WTC11 (cell line): ENCODE data around the gene ABCA5. TPM values are rescaled to one million over a fixed set of nuclear protein-coding genes. Genes with fewer than 3 reads are reported as not detected.

Source experiments
- ATAC-seq: fragments of 200-7000 bp; cut with Tn5 transposase; 2 replicates; pipeline ENCODE4 v1.10.0; 2021; ENCODE audit warnings: mild to moderate bottlenecking, moderate library complexity
- CTCF ChIA-PET: fragments of 300-600 bp; sonication (Branson Sonifier 250); formaldehyde crosslinking; loops from one replicate; lab custom pipeline; 2021; ENCODE audit warnings: antibody characterized with exemption; lab: Charles Lee
- POLR2A ChIA-PET: fragments of 350-600 bp; sonication (Branson Sonifier 250); formaldehyde crosslinking; loops from one replicate; lab custom pipeline; 2021; ENCODE audit warnings: antibody characterized with exemption; lab: Charles Lee
- DNase-seq: peaks from one replicate; pipeline ENCODE4 v3.0.0; 2021; ENCODE audit warnings: low spot score
- H3K27ac Mint-ChIP-seq: 2 replicates; pipeline ENCODE4 v1.8.0; 2021; ENCODE audit warnings: mixed read lengths
- H3K27me3 Mint-ChIP-seq: 2 replicates; pipeline ENCODE4 v1.8.0; 2021; ENCODE audit warnings: low read depth, mild to moderate bottlenecking, moderate library complexity, mixed read lengths
- H3K36me3 Mint-ChIP-seq: 2 replicates; pipeline ENCODE4 v1.8.0; 2021; ENCODE audit warnings: mixed read lengths
- H3K4me1 Mint-ChIP-seq: 2 replicates; pipeline ENCODE4 v1.8.0; 2022; ENCODE audit warnings: mixed read lengths
- H3K4me3 Mint-ChIP-seq: 2 replicates; pipeline ENCODE4 v1.8.0; 2021; ENCODE audit warnings: mild to moderate bottlenecking, moderate library complexity, mixed read lengths
- H3K9me3 Mint-ChIP-seq: 2 replicates; pipeline ENCODE4 v1.8.0; 2021; ENCODE audit warnings: mixed read lengths
- ATF1 ChIP-seq: sonication (generic); formaldehyde crosslinking; IDR thresholded peaks from 2 replicates; pipeline ENCODE4 v1.8.1; 2023; ENCODE audit warnings: mild to moderate bottlenecking, moderate library complexity, missing genetic modification reagents
- CBFB ChIP-seq: sonication (generic); formaldehyde crosslinking; IDR thresholded peaks from 2 replicates; pipeline ENCODE4 v1.8.1; 2022; ENCODE audit warnings: mild to moderate bottlenecking, low read depth, missing genetic modification reagents
- FOXP1 ChIP-seq: sonication (generic); formaldehyde crosslinking; IDR thresholded peaks from 2 replicates; pipeline ENCODE4 v1.8.0; 2022; ENCODE audit warnings: missing genetic modification reagents, mild to moderate bottlenecking, moderate library complexity, borderline replicate concordance
- JUN ChIP-seq: sonication (generic); formaldehyde crosslinking; IDR thresholded peaks from 2 replicates; pipeline ENCODE4 v1.8.0; 2023; ENCODE audit warnings: mild to moderate bottlenecking, missing genetic modification reagents
- NFE2L1 ChIP-seq: sonication (generic); formaldehyde crosslinking; IDR thresholded peaks from 2 replicates; pipeline ENCODE4 v1.8.1; 2023; ENCODE audit warnings: missing genetic modification reagents
- NR2C2 ChIP-seq: sonication (generic); formaldehyde crosslinking; IDR thresholded peaks from 2 replicates; pipeline ENCODE4 v1.8.0; 2022; ENCODE audit warnings: mild to moderate bottlenecking, missing genetic modification reagents
- PRRX2 ChIP-seq: fragments of 250-450 bp; sonication (Bioruptor Pico); IDR thresholded peaks from 2 replicates; pipeline ENCODE4 v1.8.0; 2021; ENCODE audit warnings: mild to moderate bottlenecking
- RORB ChIP-seq: fragments of 250-450 bp; sonication (Bioruptor Pico); IDR thresholded peaks from 2 replicates; pipeline ENCODE4 v1.9.0; 2021; ENCODE audit warnings: mild to moderate bottlenecking
- SOX15 ChIP-seq: fragments of 250-450 bp; sonication (Bioruptor Pico); IDR thresholded peaks from 2 replicates; pipeline ENCODE4 v1.9.0; 2021; ENCODE audit warnings: mild to moderate bottlenecking
- TCF7 ChIP-seq: sonication (generic); formaldehyde crosslinking; IDR thresholded peaks from 2 replicates; pipeline ENCODE4 v1.8.0; 2022; ENCODE audit warnings: mild to moderate bottlenecking, low read depth, missing genetic modification reagents, moderate library complexity
- ZBTB21 ChIP-seq: sonication (generic); formaldehyde crosslinking; IDR thresholded peaks from 2 replicates; pipeline ENCODE4 v1.8.1; 2023; ENCODE audit warnings: mild to moderate bottlenecking, missing genetic modification reagents, borderline replicate concordance
- ZNF232 ChIP-seq: sonication (generic); formaldehyde crosslinking; IDR thresholded peaks from 2 replicates; pipeline ENCODE4 v1.8.0; 2022; ENCODE audit warnings: mild to moderate bottlenecking, missing genetic modification reagents
- ZNF423 ChIP-seq: fragments of 250-450 bp; sonication (Bioruptor Pico); IDR thresholded peaks from 2 replicates; pipeline ENCODE4 v2.1.2; 2022; ENCODE audit warnings: mild to moderate bottlenecking, moderate library complexity
- total RNA-seq: library from RNA; stranded (reverse); gene quantifications from 3 replicates; pipeline ENCODE4 v1.2.3, GENCODE V29; 2021
- TF ChIP-seq, protein P1 (sequence below): fragments of 200-600 bp; IDR thresholded peaks from 2 replicates; pipeline ENCODE4 v1.8.0; 2022; ENCODE audit warnings: antibody characterized with exemption
- TF ChIP-seq, protein P2 (sequence below): sonication (generic); formaldehyde crosslinking; IDR thresholded peaks from 2 replicates; pipeline ENCODE4 v1.8.0; 2023; ENCODE audit warnings: missing genetic modification reagents
- TF ChIP-seq, protein P3 (sequence below): sonication (generic); formaldehyde crosslinking; IDR thresholded peaks from 2 replicates; pipeline ENCODE4 v1.8.1; 2023; ENCODE audit warnings: mild to moderate bottlenecking, missing genetic modification reagents, borderline replicate concordance
- TF ChIP-seq, protein P4 (sequence below): sonication (generic); formaldehyde crosslinking; IDR thresholded peaks from 2 replicates; pipeline ENCODE4 v1.8.1; 2022; ENCODE audit warnings: low read depth, mild to moderate bottlenecking, moderate library complexity, missing genetic modification reagents, borderline replicate concordance
- TF ChIP-seq, protein P5 (sequence below): sonication (generic); formaldehyde crosslinking; IDR thresholded peaks from 2 replicates; pipeline ENCODE4 v1.8.0; 2023; ENCODE audit warnings: mild to moderate bottlenecking, missing genetic modification reagents

ABCA5 gene
- total RNA-seq, 1 experiment from 2014 or later: 1.8 TPM

DNA sequence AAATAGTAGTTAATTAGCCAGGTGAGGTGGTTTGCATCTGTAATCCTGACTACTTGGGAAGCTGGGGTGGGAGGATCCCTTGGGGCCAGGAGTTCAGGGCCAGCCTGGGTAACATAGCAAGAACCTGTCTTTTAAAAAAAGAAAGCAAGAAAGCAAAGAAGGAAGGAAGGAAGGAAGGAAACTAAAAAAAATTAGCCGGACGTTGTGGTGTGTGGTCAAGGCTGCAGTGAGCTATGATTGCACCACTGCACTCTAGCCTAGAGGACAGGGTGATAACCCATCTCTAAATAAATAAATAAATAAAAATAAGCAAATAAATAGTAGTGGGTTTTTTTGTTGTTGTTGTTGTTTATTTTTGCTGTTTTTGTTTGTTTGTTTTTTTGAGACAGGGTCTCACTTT is 48.3 kb upstream of the ABCA5 start (continued):
- TF ChIP-seq, protein P1, sequence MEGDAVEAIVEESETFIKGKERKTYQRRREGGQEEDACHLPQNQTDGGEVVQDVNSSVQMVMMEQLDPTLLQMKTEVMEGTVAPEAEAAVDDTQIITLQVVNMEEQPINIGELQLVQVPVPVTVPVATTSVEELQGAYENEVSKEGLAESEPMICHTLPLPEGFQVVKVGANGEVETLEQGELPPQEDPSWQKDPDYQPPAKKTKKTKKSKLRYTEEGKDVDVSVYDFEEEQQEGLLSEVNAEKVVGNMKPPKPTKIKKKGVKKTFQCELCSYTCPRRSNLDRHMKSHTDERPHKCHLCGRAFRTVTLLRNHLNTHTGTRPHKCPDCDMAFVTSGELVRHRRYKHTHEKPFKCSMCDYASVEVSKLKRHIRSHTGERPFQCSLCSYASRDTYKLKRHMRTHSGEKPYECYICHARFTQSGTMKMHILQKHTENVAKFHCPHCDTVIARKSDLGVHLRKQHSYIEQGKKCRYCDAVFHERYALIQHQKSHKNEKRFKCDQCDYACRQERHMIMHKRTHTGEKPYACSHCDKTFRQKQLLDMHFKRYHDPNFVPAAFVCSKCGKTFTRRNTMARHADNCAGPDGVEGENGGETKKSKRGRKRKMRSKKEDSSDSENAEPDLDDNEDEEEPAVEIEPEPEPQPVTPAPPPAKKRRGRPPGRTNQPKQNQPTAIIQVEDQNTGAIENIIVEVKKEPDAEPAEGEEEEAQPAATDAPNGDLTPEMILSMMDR: no peak
- TF ChIP-seq ZNF423 (CRISPR knock-in tag): no peak
- TF ChIP-seq, protein P2, sequence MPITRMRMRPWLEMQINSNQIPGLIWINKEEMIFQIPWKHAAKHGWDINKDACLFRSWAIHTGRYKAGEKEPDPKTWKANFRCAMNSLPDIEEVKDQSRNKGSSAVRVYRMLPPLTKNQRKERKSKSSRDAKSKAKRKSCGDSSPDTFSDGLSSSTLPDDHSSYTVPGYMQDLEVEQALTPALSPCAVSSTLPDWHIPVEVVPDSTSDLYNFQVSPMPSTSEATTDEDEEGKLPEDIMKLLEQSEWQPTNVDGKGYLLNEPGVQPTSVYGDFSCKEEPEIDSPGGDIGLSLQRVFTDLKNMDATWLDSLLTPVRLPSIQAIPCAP (CRISPR knock-in tag): no peak

DNA sequence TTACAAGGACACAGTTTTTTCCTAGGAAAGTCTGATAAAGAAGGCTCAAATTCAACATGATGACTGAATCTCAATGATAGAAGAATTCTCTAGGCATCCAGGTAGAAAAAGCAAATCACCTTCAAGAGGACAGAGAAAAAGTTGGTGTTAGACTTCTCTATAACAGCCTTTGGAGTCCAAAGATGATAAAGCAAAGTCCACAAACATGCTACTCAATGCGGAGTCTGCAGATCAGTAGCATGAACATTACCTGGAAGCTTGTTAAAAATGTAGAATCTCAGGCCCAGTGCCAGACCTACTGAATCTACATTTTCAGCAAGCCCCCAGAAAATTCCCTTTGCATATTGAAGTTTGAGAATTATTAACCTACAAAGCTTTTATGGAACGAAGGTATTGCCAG is 46.1 kb upstream of the ABCA5 start:
- POLR2A ChIA-PET: no interaction called here
- TF ChIP-seq ZNF232 (CRISPR knock-in tag): no peak
- no peak for TF ChIP-seq ZNF423 (CRISPR knock-in tag)
- TF ChIP-seq, protein P3, sequence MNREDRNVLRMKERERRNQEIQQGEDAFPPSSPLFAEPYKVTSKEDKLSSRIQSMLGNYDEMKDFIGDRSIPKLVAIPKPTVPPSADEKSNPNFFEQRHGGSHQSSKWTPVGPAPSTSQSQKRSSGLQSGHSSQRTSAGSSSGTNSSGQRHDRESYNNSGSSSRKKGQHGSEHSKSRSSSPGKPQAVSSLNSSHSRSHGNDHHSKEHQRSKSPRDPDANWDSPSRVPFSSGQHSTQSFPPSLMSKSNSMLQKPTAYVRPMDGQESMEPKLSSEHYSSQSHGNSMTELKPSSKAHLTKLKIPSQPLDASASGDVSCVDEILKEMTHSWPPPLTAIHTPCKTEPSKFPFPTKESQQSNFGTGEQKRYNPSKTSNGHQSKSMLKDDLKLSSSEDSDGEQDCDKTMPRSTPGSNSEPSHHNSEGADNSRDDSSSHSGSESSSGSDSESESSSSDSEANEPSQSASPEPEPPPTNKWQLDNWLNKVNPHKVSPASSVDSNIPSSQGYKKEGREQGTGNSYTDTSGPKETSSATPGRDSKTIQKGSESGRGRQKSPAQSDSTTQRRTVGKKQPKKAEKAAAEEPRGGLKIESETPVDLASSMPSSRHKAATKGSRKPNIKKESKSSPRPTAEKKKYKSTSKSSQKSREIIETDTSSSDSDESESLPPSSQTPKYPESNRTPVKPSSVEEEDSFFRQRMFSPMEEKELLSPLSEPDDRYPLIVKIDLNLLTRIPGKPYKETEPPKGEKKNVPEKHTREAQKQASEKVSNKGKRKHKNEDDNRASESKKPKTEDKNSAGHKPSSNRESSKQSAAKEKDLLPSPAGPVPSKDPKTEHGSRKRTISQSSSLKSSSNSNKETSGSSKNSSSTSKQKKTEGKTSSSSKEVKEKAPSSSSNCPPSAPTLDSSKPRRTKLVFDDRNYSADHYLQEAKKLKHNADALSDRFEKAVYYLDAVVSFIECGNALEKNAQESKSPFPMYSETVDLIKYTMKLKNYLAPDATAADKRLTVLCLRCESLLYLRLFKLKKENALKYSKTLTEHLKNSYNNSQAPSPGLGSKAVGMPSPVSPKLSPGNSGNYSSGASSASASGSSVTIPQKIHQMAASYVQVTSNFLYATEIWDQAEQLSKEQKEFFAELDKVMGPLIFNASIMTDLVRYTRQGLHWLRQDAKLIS (CRISPR knock-in tag): no peak
- no peak for TF ChIP-seq FOXP1 (CRISPR knock-in tag)
- CTCF ChIA-PET: interaction anchor here (0.5 kb wide), 1 partner anchor 49 kb away, joined by 3 read pairs; no protein-coding TSS in a partner anchor
- DNase-seq (no peak), ATAC-seq (no peak)
- Mint-ChIP-seq H3K4me3 (no peak overlapping the region), H3K4me1 (peaks cover 20% of the 10 kb centered on the region), H3K36me3 (no peaks in the 10 kb centered on the region), H3K27ac (no peak overlapping the region), H3K9me3 (no peaks in the 10 kb centered on the region; the same call in 1 of the 2 replicates), H3K27me3 (no peaks in the 10 kb centered on the region)

DNA sequence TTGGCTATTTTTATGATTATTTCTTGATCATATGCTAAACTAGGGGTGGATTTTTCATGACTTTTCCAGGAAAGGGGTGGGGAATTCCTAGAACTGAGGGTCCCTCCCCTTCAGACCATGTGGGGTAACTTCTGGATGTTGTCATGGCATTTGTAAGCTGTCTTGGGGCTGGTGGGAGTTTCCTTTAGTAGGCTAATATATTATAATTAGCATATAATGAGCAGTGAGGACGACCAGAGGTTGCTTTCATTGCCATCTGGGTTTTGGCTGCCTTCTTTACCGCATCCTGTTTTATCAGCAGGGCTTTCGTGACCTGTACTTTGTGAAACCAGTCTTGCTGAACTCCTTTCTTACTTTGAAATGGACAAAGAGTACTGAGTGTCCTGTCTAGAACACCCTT is 40.4 kb upstream of the ABCA5 start:
- ATAC-seq (no peak), DNase-seq (no peak)
- Mint-ChIP-seq H3K9me3 (no peaks in the 10 kb centered on the region), H3K4me1 (peaks cover 20% of the 10 kb centered on the region), H3K27me3 (no peaks in the 10 kb centered on the region), H3K4me3 (no peak overlapping the region), H3K27ac (no peak overlapping the region), H3K36me3 (no peaks in the 10 kb centered on the region)
- ChIA-PET CTCF (interaction anchor here (0.8 to 1.7 kb wide), 3 partner anchors 9 to 28 kb away, joined by 3 to 6 read pairs (median 3); no protein-coding TSS in a partner anchor), POLR2A (no interaction called here)
- no peak for TF ChIP-seq RORB
- TF ChIP-seq JUN (CRISPR knock-in tag): no peak
- no peak for TF ChIP-seq ZNF423 (CRISPR knock-in tag)
- TF ChIP-seq, protein P4, sequence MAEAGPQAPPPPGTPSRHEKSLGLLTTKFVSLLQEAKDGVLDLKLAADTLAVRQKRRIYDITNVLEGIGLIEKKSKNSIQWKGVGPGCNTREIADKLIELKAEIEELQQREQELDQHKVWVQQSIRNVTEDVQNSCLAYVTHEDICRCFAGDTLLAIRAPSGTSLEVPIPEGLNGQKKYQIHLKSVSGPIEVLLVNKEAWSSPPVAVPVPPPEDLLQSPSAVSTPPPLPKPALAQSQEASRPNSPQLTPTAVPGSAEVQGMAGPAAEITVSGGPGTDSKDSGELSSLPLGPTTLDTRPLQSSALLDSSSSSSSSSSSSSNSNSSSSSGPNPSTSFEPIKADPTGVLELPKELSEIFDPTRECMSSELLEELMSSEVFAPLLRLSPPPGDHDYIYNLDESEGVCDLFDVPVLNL: no peak
- TF ChIP-seq, protein P3 (CRISPR knock-in tag): no peak
- no peak for TF ChIP-seq ZBTB21
- no peak for TF ChIP-seq ATF1 (CRISPR knock-in tag)
- TF ChIP-seq, protein P5, sequence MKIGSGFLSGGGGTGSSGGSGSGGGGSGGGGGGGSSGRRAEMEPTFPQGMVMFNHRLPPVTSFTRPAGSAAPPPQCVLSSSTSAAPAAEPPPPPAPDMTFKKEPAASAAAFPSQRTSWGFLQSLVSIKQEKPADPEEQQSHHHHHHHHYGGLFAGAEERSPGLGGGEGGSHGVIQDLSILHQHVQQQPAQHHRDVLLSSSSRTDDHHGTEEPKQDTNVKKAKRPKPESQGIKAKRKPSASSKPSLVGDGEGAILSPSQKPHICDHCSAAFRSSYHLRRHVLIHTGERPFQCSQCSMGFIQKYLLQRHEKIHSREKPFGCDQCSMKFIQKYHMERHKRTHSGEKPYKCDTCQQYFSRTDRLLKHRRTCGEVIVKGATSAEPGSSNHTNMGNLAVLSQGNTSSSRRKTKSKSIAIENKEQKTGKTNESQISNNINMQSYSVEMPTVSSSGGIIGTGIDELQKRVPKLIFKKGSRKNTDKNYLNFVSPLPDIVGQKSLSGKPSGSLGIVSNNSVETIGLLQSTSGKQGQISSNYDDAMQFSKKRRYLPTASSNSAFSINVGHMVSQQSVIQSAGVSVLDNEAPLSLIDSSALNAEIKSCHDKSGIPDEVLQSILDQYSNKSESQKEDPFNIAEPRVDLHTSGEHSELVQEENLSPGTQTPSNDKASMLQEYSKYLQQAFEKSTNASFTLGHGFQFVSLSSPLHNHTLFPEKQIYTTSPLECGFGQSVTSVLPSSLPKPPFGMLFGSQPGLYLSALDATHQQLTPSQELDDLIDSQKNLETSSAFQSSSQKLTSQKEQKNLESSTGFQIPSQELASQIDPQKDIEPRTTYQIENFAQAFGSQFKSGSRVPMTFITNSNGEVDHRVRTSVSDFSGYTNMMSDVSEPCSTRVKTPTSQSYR: no peak
- no peak for TF ChIP-seq NR2C2 (CRISPR knock-in tag)
- TF ChIP-seq TCF7: no peak
- TF ChIP-seq PRRX2 (CRISPR knock-in tag): no peak
- TF ChIP-seq NFE2L1 (CRISPR knock-in tag): no peak
- no peak for TF ChIP-seq CBFB (CRISPR knock-in tag)
- no peak for TF ChIP-seq SOX15 (CRISPR knock-in tag)
